Measurements from ENCODE around the gene RNF13.

The RNF13 gene

GRCh38 chr3:149815321-149815720 is 2.3 kb downstream of the RNF13 start:
- no peak for TF ChIP-seq CTCF (conservative IDR thresholded peaks at IDR 0.05; ENCODE audit: low read depth)
- ChIA-PET CTCF (interaction anchor here (0.6 kb wide), 2 partner anchors 65 to 1699 kb away, joined by 4 read pairs; no protein-coding TSS in a partner anchor), POLR2A (ENCODE audit: low non-redundant PET) (no interaction called here)
- no peak for DNase-seq (ENCODE audit: low spot score)
- no peak overlapping the region for H3K27ac ChIP-seq

GRCh38 chr3:149815728-149816127 is 2.7 kb downstream of the RNF13 start:
- POLR2A ChIA-PET (ENCODE audit: low non-redundant PET) = no interaction called here
- CTCF ChIA-PET = interaction anchor here (0.6 kb wide), 3 partner anchors 36 to 140 kb away, joined by 3 to 4 read pairs (median 3); no protein-coding TSS in a partner anchor
- H3K27ac ChIP-seq = no peak overlapping the region
- no peak for DNase-seq (ENCODE audit: low spot score)
- TF ChIP-seq CTCF (conservative IDR thresholded peaks at IDR 0.05; ENCODE audit: low read depth) = no peak

- POLR2A ChIA-PET (ENCODE audit: low non-redundant PET) = no interaction called here
- no peak for TF ChIP-seq CTCF (conservative IDR thresholded peaks at IDR 0.05; ENCODE audit: low read depth)
- no peak for DNase-seq (ENCODE audit: low spot score)
- CTCF ChIA-PET = interaction anchor here (0.6 kb wide), 2 partner anchors 35 to 139 kb away, joined by 3 read pairs; no protein-coding TSS in a partner anchor
- H3K27ac ChIP-seq = no peak overlapping the region
Observed at GRCh38 chr3:149816311-149816710, 3.3 kb downstream of the RNF13 start.

GRCh38 chr3:149816986-149817385 is 4.0 kb downstream of the RNF13 start:
- DNase-seq (ENCODE audit: low spot score) = peak; percentile 59
- POLR2A ChIA-PET (ENCODE audit: low non-redundant PET) = no interaction called here
- H3K27ac ChIP-seq = no peak overlapping the region

GRCh38 chr3:149819432-149819831 is 6.4 kb downstream of the RNF13 start:
- no peak for TF ChIP-seq CTCF (conservative IDR thresholded peaks at IDR 0.05; ENCODE audit: low read depth)
- POLR2A ChIA-PET (ENCODE audit: low non-redundant PET) = no interaction called here
- no peak overlapping the region for H3K27ac ChIP-seq

More at GRCh38 chr3:149816986-149817385, 4.0 kb downstream of the RNF13 start:
- CTCF ChIA-PET = no interaction called here
- TF ChIP-seq CTCF (conservative IDR thresholded peaks at IDR 0.05; ENCODE audit: low read depth) = no peak

GRCh38 chr3:149820183-149820582 is 7.2 kb downstream of the RNF13 start:
- DNase-seq (ENCODE audit: low spot score) = peak; percentile 52
- H3K27ac ChIP-seq = no peak overlapping the region
- TF ChIP-seq CTCF (conservative IDR thresholded peaks at IDR 0.05; ENCODE audit: low read depth) = no peak
- ChIA-PET CTCF (interaction anchor here (0.9 kb wide), 1 partner anchor 12 kb away, joined by 12 read pairs; no protein-coding TSS in a partner anchor), POLR2A (ENCODE audit: low non-redundant PET) (no interaction called here)

More at GRCh38 chr3:149819432-149819831, 6.4 kb downstream of the RNF13 start:
- CTCF ChIA-PET = interaction anchor here (0.9 kb wide), 1 partner anchor 11 kb away, joined by 12 read pairs; no protein-coding TSS in a partner anchor
- no peak for DNase-seq (ENCODE audit: low spot score)

Measured in RWPE1 (cell line).